GM18498 (cell line): ENCODE results near the gene RASGEF1B.

Experiments
- ATAC-seq: cut with Tn5 transposase; IDR thresholded peaks from one replicate; pipeline ENCODE4 v1.9.1; 2021; ENCODE audit warnings: mild to moderate bottlenecking, moderate library complexity; ENCODE audit not compliant: unreplicated experiment

RASGEF1B gene

GRCh38 chr4:81466841-81467671 lies 4.7 kb downstream of the RASGEF1B start:
- no peak for ATAC-seq

DNA sequence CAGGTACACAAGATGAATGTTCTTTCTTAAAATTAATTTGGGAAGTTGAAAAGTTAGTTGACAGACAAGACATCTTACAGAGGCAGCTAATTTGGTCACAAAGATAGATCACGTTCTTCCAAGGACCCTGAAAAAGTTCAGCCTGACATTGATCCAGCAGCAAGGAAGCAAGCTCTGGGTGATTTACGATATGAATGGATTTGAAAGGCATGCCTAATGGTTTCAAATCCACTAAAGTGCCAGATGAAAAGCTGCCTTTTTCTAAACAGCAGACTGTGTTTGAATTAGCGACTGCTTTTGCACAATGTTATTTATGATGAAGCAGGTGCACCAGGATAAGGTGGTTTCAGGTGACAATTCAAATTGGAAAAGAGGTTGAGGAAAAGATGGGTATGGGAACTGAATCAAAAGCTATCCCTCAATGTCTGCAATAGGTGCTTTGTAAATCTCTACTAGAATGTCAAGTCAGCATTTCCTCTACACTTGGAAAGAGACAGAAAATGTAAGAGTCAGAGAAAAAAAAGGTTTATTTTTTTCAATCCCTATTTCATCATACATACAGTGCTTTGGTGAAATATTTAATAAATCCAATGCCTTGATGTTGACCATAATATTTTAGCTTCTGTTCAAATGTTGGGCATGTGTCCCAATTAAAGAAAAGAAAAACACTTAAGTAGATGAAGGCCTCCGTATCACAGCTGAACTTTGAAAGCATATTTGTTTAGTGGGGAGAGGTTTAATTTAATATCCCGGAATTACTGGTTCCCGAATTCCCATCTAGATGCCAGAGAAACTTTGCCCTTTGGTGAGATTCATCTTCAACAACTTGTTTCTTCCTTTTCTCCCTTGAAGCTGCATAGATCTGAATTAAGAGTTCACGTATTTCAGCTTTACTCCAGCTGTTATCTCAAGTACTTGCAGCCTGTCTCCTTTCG lies 6.0 kb downstream of the RASGEF1B start:
- ATAC-seq = no peak

- ATAC-seq = no peak
Measured at GRCh38 chr4:81460834-81461233, 10.9 kb downstream of the RASGEF1B start.

DNA sequence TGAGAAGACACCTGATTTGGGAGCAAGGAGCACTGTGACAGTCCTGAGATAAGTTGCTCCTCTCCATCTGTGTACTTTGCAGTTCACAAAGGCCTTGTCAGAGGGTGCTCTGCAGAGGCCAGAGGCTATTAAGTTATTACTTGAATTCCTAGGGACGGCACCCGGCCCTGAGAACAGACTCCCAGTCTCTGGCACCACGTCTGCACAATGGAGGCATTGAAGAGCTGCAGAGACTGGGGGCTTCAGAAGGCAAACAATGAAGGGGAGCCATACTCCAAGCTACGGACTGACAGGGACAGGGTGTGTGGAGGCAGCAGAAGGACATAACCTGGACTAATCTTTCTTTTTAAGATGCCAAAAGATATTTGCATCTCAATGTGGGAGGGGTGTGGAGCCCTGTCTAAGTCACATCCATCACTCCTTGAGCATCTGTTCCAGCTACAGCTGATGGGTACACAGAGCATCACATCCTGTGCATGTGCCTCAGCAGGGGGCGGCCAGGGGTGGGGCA lies 11.5 kb downstream of the RASGEF1B start:
- no peak for ATAC-seq

- no peak for ATAC-seq
Measured at GRCh38 chr4:81459228-81459627, 12.5 kb downstream of the RASGEF1B start.

DNA sequence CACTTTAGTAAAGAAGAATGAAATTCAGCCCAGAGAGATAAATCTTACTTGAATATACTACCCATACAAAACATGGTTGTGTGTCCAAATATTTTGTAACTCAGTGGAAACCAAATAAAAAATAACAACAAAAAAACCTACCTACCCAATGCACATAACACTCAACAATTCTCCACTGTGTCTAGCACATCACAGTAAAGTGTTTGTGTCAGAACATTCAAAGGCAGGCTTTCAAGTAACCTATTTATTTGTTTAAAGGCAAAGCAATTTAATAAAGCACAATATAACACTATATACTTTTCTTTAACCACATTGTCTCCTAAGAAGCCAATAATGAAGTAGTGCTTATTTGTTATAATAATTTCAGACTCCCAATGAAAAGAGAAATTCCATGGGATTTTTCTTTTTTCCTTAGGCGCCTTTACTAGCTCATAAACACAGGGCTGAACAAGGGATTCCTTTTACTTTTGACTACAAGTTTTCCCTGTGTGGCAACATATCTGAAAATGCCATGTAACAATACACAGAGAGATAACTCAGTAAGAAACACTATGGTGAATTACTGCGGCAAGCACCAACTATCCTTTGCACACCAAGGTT lies 13.7 kb downstream of the RASGEF1B start:
- no peak for ATAC-seq

DNA sequence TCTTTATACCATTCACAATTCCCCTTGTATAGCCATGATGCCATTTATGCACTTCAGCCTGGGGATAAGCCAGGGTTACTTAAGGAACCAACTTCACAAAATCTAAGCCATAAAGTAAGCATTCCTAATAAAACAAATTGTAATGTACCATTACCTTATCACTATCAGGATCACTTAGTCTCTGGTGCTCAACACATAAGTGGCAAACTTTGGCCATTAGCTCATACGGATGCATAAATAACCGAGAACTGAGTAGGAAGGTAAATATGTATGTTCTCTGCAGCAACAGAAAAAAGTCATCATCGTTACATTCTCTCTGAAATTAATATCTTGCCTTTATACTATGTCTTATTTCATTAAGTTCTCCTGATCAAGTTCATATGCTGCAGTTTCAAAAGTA lies 14.4 kb downstream of the RASGEF1B start:
- no peak for ATAC-seq

- no peak for ATAC-seq
Measured at GRCh38 chr4:81455897-81456296, 15.8 kb downstream of the RASGEF1B start.

- no peak for ATAC-seq
Measured at GRCh38 chr4:81454948-81455347, 16.8 kb downstream of the RASGEF1B start.

DNA sequence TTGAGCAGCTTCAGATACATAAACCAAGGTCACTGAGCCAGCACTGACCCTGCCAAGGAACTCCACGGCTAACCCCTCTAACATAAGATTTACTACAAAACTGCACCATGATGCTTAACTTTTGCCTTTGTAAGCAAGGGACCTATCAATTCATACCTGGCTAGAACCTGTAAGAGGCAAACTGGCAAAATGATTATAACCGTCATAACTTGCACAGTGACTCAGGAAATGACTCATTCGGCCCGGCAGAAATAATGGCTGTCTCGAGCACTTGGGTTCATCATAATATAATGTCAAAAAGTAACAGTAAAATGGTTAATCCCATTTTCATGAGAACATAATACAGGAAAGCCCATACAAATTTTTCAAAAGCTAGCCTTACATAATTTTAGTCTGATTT lies 17.2 kb downstream of the RASGEF1B start:
- ATAC-seq = no peak

- no peak for ATAC-seq
Measured at GRCh38 chr4:81453024-81453423, 18.7 kb downstream of the RASGEF1B start.

GRCh38 chr4:81452452-81453006 lies 19.2 kb downstream of the RASGEF1B start:
- no peak for ATAC-seq

DNA sequence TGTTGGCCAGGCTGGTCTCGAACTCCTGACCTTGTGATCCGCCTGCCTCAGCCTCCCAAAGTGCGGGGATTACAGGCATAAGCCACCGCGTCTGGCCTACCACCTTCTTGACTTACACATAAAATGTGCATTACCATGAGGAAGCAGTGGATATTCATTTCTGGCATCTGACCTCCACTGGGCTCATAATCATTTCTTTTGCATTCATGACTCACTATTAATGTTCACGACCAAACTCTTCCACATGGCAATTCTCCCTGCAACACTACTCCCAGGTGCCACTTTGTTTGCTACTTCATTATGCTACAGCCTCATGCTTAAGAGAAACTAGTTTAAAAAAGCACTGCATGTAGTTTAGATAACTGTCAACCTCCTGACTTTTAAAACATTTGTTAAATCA lies 22.7 kb downstream of the RASGEF1B start:
- no peak for ATAC-seq

DNA sequence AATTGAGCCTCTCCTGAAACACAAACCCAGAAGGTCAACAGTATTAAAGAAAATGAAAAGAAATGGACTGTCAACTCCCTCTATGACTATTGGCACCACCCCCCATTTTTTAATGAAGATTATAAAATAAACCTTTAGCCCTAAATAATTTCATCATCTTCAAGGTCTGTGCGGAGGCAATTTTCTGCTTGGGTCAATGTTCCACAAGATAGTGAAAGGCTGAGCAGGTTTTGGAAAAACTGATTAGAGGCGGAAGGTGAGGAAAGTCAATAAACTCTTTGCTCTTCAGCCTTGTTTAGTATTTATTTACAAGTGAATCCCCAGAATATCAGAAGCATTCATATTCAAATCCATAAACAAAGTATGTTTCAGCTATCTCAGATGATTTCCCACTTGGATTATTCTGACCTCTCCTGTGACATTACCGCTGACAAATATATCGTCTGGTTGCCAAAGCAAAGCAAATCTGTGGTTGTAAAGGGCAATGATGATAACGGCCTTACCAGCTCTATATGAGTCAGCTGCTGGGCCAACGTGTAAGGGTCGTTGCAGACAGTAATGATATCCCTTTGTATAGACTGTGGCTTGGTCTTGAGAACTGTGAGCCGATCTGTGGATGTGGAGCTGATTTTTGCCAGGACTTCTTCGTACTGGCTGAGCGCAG lies 24.0 kb downstream of the RASGEF1B start:
- no peak for ATAC-seq

DNA sequence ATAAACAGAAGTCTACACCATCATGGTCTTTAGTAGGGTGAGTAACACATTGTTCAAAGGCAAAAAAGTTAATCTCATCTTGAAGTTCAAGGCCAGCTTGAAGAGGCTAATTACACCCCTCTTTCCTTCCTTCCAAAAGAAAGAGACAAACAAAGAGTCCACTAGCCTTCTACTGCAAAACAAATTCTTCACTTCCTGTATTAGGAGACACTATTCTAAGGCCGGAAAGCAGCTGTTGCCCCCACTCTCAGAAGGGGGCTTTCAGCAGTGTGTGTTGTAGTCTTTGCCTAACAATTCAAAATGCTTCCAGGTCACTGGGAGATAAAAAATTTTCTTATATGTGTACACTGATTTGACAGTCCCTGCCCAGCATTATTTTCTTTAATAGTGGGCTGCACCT lies 25.1 kb downstream of the RASGEF1B start:
- ATAC-seq = no peak

GRCh38 chr4:81445196-81445595 lies 26.5 kb downstream of the RASGEF1B start:
- no peak for ATAC-seq

DNA sequence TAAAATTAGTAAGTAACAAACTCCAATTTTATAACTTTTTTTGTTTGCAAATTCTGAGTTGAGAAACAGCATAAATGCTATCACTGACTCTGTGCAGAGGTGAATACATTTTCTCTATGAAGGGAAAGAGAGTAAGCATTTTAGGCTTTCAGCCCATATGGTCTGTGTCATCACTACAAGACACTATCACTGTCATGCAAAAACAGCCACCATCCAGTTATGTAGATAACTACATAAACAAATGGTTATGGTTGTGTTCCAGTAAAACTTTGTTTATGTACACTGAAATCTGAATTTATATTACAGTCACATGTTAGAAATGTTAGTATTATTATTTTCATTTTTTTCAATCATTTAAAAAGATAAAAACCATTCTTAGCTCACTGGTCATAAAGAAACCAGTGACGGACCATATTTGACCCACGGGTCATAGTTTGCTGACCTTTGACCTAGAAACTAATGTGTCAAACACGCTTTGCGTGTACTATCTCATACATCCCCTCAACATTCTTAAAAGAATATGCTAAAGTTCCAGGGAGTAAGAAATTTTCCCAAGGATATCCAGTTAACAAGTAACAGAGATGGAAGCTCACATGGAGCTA lies 29.1 kb downstream of the RASGEF1B start:
- ATAC-seq = no peak

DNA sequence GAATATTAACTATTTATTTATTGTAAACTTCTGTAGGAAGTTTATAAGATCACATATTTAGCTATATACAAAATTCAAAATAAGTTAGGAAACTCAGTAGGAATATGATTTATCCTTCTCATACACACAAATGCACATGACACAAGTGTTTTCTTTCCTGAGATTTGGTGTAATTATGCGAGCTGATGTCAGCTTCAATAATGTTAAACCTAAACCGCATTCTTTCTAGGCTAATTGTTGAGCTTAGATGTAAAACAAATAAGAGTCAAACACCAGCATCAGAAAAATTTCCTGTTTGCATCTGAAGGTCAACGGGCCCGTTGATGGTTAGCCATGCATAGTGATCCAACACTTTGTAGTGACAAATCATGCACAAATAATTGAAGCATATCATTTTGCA lies 30.8 kb downstream of the RASGEF1B start:
- no peak for ATAC-seq

GRCh38 chr4:81436941-81437574 lies 34.6 kb downstream of the RASGEF1B start:
- ATAC-seq = no peak

DNA sequence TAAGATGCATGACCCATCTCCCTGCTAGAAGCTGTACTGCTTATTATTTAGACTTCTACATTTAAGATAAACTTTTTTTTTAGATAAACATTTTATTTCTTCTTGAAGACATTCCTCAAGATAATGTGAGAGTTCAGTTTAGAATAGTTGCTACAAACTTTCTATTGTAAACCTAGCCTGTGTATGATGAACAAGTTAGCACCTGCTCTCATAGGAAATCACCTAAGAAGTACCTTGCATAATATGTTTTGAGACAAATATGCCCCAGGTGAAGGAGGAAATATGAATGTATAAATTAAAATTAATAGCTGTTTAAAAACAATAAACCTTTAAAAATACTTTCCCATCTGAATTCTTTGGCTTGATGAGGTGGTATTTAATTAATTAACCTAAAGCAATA lies 35.6 kb downstream of the RASGEF1B start:
- no peak for ATAC-seq
